ENCODE data around the gene ARID3B.

The ARID3B gene

DNA sequence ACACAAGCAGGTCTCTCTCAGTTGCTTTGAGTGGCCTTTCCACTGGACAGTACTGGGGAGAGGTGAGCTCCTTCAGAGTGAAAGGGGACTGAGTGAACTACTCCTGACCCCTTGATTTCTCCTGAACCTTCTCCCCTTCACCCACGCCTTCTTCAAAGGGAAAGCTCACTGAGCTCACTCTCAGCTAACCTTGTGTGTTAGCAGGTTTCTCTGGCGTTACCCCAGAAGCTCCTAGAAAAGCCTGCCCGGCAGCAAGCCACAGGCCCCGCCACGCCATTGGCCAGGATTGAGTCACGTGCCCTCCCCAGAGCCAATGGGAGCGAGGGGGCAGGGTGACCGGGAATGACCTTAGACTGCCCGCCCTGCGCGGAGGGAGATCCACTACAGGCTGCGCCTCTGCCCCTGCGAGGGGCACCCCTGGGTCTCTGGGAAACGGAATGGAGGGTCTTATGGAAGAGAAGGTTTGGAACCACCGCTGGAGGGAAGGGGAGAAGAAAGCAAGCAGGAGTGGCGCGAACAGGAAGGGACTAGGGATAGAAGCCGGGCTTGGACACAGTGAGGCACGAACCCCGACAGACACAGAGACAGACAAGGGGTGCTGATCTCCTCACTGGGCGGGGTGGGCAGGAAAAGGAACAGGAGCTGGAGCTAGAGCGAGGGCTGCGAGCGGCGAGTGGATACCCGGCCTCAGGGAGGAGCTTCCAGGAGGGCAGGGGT lies 57.3 kb downstream of the ARID3B start:
- peak overlapping the region; percentile 75 for H3K4me3 ChIP-seq (ENCODE audit: control insufficient read depth, low read depth, low read length)
- TF ChIP-seq, protein P1, sequence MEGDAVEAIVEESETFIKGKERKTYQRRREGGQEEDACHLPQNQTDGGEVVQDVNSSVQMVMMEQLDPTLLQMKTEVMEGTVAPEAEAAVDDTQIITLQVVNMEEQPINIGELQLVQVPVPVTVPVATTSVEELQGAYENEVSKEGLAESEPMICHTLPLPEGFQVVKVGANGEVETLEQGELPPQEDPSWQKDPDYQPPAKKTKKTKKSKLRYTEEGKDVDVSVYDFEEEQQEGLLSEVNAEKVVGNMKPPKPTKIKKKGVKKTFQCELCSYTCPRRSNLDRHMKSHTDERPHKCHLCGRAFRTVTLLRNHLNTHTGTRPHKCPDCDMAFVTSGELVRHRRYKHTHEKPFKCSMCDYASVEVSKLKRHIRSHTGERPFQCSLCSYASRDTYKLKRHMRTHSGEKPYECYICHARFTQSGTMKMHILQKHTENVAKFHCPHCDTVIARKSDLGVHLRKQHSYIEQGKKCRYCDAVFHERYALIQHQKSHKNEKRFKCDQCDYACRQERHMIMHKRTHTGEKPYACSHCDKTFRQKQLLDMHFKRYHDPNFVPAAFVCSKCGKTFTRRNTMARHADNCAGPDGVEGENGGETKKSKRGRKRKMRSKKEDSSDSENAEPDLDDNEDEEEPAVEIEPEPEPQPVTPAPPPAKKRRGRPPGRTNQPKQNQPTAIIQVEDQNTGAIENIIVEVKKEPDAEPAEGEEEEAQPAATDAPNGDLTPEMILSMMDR (conservative IDR thresholded peaks at IDR 0.05; ENCODE audit: control insufficient read depth, insufficient read depth, low read depth, low read length): no peak
- DNase-seq (ENCODE audit: low read depth): peak; percentile 82

DNA sequence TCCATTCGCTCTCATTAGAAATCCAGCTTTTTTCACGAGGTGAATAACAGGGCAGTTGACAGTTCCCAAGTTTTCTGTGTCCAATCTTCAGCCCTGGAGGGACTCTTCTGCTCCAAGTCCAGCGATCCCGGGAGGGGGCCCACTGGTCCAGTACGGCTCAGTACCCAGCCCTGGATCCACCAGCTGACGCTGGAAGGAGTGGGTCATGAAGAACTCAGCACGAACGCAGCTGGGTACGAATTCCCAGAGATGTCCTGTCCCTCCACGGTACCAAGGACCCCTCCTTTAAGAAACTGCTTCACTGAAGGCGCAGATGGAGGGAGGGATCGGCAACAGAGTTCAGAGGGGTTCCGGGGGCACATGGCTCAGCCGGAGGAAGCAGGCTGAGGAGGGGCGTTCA lies 58.1 kb downstream of the ARID3B start:
- H3K4me3 ChIP-seq (ENCODE audit: control insufficient read depth, low read depth, low read length): peak overlapping the region; percentile 75
- TF ChIP-seq, protein P1 (conservative IDR thresholded peaks at IDR 0.05; ENCODE audit: control insufficient read depth, insufficient read depth, low read depth, low read length): no peak
- DNase-seq (ENCODE audit: low read depth): no peak

DNA sequence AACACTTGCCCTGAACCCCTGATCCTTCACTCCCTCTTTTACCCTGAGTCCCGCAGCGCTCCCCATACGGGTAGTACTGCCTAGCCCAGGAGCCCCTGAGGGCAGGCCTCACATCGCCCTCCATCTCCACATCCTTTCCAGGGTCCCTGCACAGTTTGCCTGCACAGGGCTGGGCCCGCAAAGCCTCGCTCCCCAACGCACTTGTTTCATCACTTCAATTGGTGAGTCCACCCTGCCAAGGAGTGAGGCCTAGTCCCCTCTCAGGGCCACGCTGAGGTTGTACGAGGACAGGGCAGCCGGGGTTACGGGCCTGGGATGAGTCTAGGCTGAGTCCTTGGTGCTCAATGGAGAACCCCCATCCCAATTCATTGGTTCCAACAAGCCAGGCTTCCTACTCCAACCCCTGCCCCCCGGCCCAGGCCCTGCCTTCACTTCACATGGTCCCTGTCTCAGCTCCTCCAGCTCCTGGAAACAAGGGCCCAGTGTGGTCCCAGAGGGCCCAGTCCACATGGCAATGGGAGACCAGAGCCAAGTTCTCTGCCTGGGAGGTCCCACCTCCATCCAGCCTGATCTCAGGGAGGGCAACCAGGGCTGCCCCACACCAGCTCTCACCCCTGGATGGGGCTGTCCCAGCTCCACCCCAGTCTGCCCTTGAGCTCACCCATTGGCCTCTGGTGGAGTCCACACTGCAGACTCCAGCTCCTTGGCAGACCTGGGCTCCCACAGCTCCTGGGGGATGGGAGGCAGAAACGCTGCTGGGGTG lies 62.2 kb downstream of the ARID3B start:
- no peak overlapping the region for H3K4me3 ChIP-seq (ENCODE audit: control insufficient read depth, low read depth, low read length)
- no peak for DNase-seq (ENCODE audit: low read depth)

DNA sequence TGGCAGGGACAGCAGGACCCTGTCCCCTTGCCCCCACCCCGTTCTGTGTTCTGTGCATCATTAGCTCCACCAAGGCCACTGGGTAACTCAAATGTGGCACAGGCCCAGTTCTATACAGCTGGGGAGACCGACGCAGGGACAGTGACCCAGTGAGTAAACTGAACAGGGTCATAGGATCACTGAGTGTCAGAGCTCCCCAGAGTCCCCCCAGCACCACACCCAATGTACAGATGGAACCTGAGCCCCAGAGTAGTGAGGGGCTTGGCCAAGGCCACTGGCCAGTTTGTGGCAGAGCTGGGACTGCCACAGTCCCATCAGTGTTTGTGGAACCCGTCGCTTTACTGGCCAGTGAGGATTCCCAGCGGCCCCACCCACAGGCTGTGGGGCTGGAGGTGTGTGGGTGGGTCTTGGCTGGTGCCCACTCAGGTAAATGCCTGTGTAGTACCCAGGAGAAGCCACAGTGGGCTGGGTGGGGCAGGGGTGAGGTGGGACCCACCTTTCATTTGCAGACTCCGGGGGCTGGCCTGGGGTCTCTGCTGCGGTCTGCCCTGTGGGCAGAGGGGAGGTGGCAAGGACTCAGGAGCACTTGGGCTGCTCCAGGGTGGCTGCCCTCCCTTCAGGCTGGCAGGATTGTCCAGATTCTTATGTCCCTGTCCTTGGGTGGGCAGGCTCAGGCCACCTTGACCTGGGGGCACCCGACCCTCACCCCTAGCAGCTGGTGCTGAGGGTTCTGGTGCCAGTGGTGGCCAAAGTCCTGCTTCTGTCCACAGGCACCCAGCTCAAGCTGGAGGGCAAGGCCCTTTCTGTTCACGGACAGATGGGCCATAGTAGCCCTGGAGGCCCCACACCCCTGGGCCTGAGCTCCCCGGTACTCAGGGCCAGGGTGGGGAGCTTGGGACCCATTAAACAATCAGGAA lies 63.0 kb downstream of the ARID3B start:
- TF ChIP-seq, protein P1 (conservative IDR thresholded peaks at IDR 0.05; ENCODE audit: control insufficient read depth, insufficient read depth, low read depth, low read length): no peak
- no peak for DNase-seq (ENCODE audit: low read depth)
- H3K4me3 ChIP-seq (ENCODE audit: control insufficient read depth, low read depth, low read length): no peak overlapping the region

More for the DNA sequence above, 62.2 kb downstream of the ARID3B start:
- TF ChIP-seq, protein P1 (conservative IDR thresholded peaks at IDR 0.05; ENCODE audit: control insufficient read depth, insufficient read depth, low read depth, low read length): no peak

DNA sequence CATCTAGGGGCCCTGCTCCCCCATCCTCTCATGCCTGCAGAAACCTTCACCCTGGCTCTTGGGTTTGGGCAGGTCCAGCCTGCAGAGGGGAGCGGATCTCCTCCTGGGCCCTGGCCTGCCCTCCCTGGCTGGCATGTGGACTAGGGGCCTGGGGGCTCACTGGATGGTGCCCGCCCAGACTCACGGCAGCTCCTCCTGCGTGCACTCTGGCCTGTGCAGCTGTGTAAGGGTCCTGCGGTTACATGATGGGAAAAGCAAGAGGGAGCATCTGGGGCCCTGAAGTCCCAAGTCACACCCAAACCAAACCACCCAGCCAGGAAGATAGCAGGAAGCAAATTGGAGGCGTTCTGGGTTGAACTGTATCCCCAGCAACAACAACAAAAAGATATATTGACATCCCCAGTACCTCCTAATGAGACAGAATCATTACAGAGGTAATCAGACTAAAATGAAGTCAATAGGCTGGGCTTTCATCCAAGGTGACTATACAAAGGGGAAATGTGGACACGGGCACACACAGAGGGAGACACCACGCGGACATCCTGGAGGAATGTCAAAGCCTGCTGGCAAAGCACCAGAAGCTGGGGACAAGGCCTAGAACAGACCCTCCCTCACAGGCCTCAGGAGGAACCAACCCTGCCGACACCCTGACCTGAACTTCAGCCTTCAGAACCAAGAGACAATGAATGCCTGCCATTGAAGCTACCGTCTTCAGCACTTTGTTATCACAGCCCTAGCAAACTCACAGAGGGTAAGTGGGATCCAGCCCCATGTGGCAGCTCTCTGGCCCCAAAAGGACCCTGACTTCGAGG lies 64.2 kb downstream of the ARID3B start:
- DNase-seq (ENCODE audit: low read depth): no peak
- H3K4me3 ChIP-seq (ENCODE audit: control insufficient read depth, low read depth, low read length): no peak overlapping the region

More for the DNA sequence above, 64.2 kb downstream of the ARID3B start:
- TF ChIP-seq, protein P1 (conservative IDR thresholded peaks at IDR 0.05; ENCODE audit: control insufficient read depth, insufficient read depth, low read depth, low read length): no peak
